Measurements from ENCODE around the gene IL23R.
A peak's percentile ranks its signal among the peaks of the same experiment; 100 is the strongest.

IL23R gene

DNA sequence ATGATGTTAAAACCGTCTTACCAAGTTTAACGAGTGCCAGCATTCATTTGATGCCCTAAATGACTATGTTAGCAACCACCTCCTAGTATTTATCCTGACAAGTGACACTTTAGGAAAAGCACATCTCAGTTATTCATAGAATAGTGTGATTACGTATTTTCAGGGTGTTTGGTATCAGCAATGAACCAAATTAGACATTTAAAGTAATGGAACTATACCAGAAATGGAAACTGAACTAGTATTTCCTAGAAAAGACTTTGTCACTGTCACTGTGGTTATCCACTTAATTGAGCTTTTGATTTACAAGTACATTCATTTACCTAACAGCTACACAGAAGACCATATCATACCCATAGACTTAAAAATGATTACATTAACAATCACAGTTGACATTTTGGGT is 137.8 kb downstream of the IL23R start:
- DNase-seq (ENCODE audit: low spot score): no peak

DNA sequence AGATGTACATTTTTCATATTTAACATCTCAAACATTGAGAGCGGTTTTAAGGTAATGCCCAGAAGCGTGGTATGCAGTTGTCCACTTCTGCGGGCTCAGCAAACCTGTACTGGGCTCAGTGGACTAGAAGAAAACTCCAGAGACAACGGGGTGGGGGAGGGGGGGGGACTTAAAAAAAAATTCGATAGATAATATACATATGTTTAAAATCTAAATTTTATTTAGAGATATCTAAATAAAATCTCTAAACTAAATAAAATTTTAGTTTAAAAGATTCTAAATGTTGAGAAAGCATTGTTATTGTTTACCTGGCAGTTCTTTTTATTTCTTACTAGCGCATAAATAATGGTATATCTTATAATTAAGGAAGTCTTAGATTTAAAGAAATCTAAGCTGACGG is 140.3 kb downstream of the IL23R start:
- no peak for DNase-seq (ENCODE audit: low spot score)

DNA sequence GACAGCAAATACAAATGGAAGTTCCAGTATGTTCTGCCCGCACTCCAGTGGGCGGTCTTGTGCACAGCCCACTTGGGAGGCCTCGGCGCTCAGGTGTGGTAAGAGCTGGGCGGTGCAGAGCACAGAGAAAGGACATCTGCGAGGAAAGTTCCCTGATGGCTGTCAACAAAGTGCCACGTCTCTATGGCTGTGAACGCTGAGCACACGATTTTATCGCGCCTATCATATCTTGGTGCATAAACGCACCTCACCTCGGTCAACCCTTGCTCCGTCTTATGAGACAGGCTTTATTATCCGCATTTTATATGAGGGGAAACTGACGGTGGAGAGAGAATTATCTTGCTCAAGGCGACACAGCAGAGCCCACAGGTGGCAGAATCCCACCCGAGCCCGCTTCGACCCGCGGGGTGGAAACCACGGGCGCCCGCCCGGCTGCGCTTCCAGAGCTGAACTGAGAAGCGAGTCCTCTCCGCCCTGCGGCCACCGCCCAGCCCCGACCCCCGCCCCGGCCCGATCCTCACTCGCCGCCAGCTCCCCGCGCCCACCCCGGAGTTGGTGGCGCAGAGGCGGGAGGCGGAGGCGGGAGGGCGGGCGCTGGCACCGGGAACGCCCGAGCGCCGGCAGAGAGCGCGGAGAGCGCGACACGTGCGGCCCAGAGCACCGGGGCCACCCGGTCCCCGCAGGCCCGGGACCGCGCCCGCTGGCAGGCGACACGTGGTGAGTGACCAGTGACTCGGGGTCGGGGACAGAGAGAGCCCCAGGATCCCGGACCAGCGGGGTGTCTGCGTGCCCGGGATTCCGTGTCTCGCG is 141.2 kb downstream of the IL23R start, which contains the start of gene IL12RB2:
TSS of gene IL12RB2 (plus strand) at position 623 of the 810 bp plus-strand sequence. CDS start 12,496 bp downstream, outside the sequence.
- peak; percentile 6 for DNase-seq (ENCODE audit: low spot score)

DNA sequence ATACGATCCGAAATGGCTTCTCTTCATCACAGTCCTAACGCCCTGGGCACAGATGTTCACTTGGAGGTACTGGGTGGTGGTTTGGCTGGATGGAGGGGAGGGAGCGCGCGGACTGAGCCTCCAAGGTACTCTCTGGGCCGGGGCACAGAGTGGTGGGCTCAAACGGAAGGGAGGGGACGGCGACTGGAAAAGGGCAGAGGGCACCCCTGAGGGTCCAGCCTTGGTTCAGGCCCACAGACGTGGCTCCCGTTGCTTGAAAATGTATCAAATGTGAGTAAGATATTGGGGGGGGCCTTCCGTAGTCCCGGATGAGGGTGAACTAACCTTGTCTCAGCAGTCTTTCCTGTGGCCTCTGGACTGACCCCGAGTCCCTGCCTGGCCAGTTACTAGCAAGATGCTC is 141.9 kb downstream of the IL23R start:
- DNase-seq (ENCODE audit: low spot score): no peak

Small RNAs within 50 kb of the gene (small RNA-seq; reads per million reads assigned to genes)
- 0 to 0.13 reads per million in 2 experiments for gene RNU4ATAC4P
- 0 reads per million in 2 experiments for gene RNU6-586P

Measured in SK-N-DZ (cell line).